ENCODE data around the gene GNPAT. TPM values are rescaled to one million over a fixed set of nuclear protein-coding genes. Genes with fewer than 3 reads are reported as not detected.

The GNPAT gene
- total and polyA plus RNA-seq, 2 of the 4 experiments (the other 2 are of a cell fraction), result 17.2 to 36.0 TPM

- BruUV-seq (replicated peaks), result no TSS peak
These were observed 6.5 kb upstream of the GNPAT start for GRCh38 chr1:231234506-231234905.

More at GRCh38 chr1:231234506-231234905, 6.5 kb upstream of the GNPAT start:
- no peak overlapping the region for H4K91ac ChIP-seq (ENCODE audit: insufficient read depth, low read depth, low read length)
- no peak for DNase-seq
- H4K8ac ChIP-seq (ENCODE audit: low read depth in 2 of 2, low read length in 2 of 2), result no peak overlapping the region
- H4K5ac ChIP-seq (ENCODE audit: low read depth, low read length), result no peak overlapping the region
- POLR2A ChIA-PET (ENCODE audit: unreplicated experiment), result no interaction called here
- no peak overlapping the region for H3K4ac ChIP-seq (ENCODE audit: low read depth, low read length)
- H2BK15ac ChIP-seq (ENCODE audit: low read depth, low read length), result no peak overlapping the region
- H3K18ac ChIP-seq (ENCODE audit: low read depth, low read length), result no peak overlapping the region
- no peak overlapping the region for H3K9ac ChIP-seq (ENCODE audit: low read depth, low read length)
- no peaks in the 10 kb centered on the region for H3K27me3 ChIP-seq (ENCODE audit: control insufficient read depth, insufficient read depth, low read length)
- no peak for ATAC-seq (ENCODE audit: low read depth)
- H3K4me1 ChIP-seq (ENCODE audit: control insufficient read depth, insufficient read depth, low read length), result no peaks in the 10 kb centered on the region
- intact Hi-C loops (cut with micrococcal nuclease) (no loop called here), dilution Hi-C loops (cut with HindIII; ENCODE audit: low sequenced_read_pairs, unreplicated experiment) (no loop called here), in situ Hi-C loops (cut with MboI; ENCODE audit: low sequenced_read_pairs) (no loop called here)
- no peak overlapping the region for H2BK5ac ChIP-seq (ENCODE audit: low read depth, low read length, poor library complexity, severe bottlenecking)
- no peaks in the 10 kb centered on the region for H3K9me3 ChIP-seq (ENCODE audit: control insufficient read depth, insufficient read depth, low read length)
- no peak overlapping the region for H2BK120ac ChIP-seq (ENCODE audit: low read depth, low read length)
- no peak overlapping the region for H2AK5ac ChIP-seq (ENCODE audit: low read depth, low read length)
- no peak overlapping the region for H3K4me3 ChIP-seq (ENCODE audit: insufficient read depth, low read depth, low read length)
- H3K4me2 ChIP-seq (ENCODE audit: low read depth, low read length), result no peak overlapping the region
- H2AFZ ChIP-seq (replicated peaks; ENCODE audit: low read length, poor library complexity), result no peak overlapping the region
- peaks cover 13% of the 10 kb centered on the region for H3K36me3 ChIP-seq (ENCODE audit: control insufficient read depth, insufficient read depth, low read length)
- H3K9me1 ChIP-seq (ENCODE audit: insufficient read depth, low read length), result 0 out of 2 replicates have a peak, but pooled peaks cover 3% of the 10 kb centered on the region
- no peak overlapping the region for H2BK20ac ChIP-seq (ENCODE audit: low read depth, low read length)
- H3K56ac ChIP-seq (ENCODE audit: extremely low read depth, insufficient read depth, low read length), result no peak overlapping the region
- no peak overlapping the region for H2AK9ac ChIP-seq (replicated peaks; ENCODE audit: low read depth, low read length, poor library complexity)
- H3K79me1 ChIP-seq (ENCODE audit: low read depth in 1 of 2, low read length in 2 of 2), result peaks cover 27 to 32% of the 10 kb centered on the region in 2 experiments
- H4K20me1 ChIP-seq (ENCODE audit: insufficient read depth, low read length), result no peaks in the 10 kb centered on the region; the same call in 1 of the 2 replicates
- CTCF ChIA-PET, result interaction anchor here (1.0 kb wide), 1 partner anchor 10 kb away, joined by 3 read pairs; no protein-coding TSS in a partner anchor
- no peak overlapping the region for H3K14ac ChIP-seq (replicated peaks; ENCODE audit: low read depth, low read length)
- H3K23ac ChIP-seq (ENCODE audit: low read depth, low read length), result no peak overlapping the region
- H3K27ac ChIP-seq (ENCODE audit: insufficient read depth, low read length), result no peak overlapping the region
- no peak for TF ChIP-seq CHD1 (IDR thresholded peaks at IDR 0.05; ENCODE audit: low read depth, low read length)
- no peak for TF ChIP-seq RFX5 (IDR thresholded peaks at IDR 0.05; ENCODE audit: low read depth, low read length)
- TF ChIP-seq, protein P1, sequence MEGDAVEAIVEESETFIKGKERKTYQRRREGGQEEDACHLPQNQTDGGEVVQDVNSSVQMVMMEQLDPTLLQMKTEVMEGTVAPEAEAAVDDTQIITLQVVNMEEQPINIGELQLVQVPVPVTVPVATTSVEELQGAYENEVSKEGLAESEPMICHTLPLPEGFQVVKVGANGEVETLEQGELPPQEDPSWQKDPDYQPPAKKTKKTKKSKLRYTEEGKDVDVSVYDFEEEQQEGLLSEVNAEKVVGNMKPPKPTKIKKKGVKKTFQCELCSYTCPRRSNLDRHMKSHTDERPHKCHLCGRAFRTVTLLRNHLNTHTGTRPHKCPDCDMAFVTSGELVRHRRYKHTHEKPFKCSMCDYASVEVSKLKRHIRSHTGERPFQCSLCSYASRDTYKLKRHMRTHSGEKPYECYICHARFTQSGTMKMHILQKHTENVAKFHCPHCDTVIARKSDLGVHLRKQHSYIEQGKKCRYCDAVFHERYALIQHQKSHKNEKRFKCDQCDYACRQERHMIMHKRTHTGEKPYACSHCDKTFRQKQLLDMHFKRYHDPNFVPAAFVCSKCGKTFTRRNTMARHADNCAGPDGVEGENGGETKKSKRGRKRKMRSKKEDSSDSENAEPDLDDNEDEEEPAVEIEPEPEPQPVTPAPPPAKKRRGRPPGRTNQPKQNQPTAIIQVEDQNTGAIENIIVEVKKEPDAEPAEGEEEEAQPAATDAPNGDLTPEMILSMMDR (conservative IDR thresholded peaks at IDR 0.05; ENCODE audit: low read depth, low read length), result no peak
- no peak for TF ChIP-seq BHLHE40 (IDR thresholded peaks at IDR 0.05; ENCODE audit: low read depth, low read length)
- no peak for TF ChIP-seq MXI1 (IDR thresholded peaks at IDR 0.05; ENCODE audit: borderline replicate concordance, low read depth, low read length)
- no peak for TF ChIP-seq MAZ (IDR thresholded peaks at IDR 0.05; ENCODE audit: borderline replicate concordance, low read depth, low read length)
- TF ChIP-seq SMC3 (IDR thresholded peaks at IDR 0.05; ENCODE audit: low read depth, low read length), result no peak
- no peak for TF ChIP-seq POLR2A (IDR thresholded peaks at IDR 0.05; ENCODE audit: low read depth, low read length)
- no peak for TF ChIP-seq CEBPB (IDR thresholded peaks at IDR 0.05; ENCODE audit: low read depth, low read length)
- TF ChIP-seq USF2 (IDR thresholded peaks at IDR 0.05; ENCODE audit: low read depth, low read length), result no peak
- TF ChIP-seq MAFK (IDR thresholded peaks at IDR 0.05; ENCODE audit: low read depth, low read length), result no peak
- no peak for TF ChIP-seq ELK1 (IDR thresholded peaks at IDR 0.05; ENCODE audit: borderline replicate concordance, low read depth, low read length)
- TF ChIP-seq NFE2L2 (IDR thresholded peaks at IDR 0.05; ENCODE audit: low read depth, low read length), result no peak
- 100% methylated on average over 3 of the region's 3 CpGs; no CpG with 5 or more reads in 1 of the 2 experiments for WGBS, 2 experiments (ENCODE audit: extremely low coverage in 2 of 2, insufficient read length in 1 of 2)
